ENCODE data around the gene VMAC.

- TF ChIP-seq CTCF (IDR thresholded peaks at IDR 0.05; ENCODE audit: borderline replicate concordance, extremely low read depth, low read length, poor library complexity, severe bottlenecking) (no peak), EZH2 (IDR thresholded peaks at IDR 0.05; ENCODE audit: borderline replicate concordance, low read depth, low read length, severe bottlenecking) (no peak)
Observed at GRCh38 chr19:5957170-5957569, 52.5 kb downstream of the VMAC start.
